ENCODE results near the gene PYGO2. TPM values are rescaled to one million over a fixed set of nuclear protein-coding genes. Genes with fewer than 3 reads are reported as not detected.

The PYGO2 gene
- 20.7 to 25.5 TPM (median 24.0 TPM) in 5 replicates for total RNA-seq (2022; extraction: Qiagen RNA extraction)

GRCh38 chr1:154961207-154962155 lies at the start of gene PYGO2:
Gene PYGO2, minus strand, starts transcription at chr1:154961782. Its CDS starts 206 bp downstream, at chr1:154961576.

GRCh38 chr1:155002464-155003226 lies 41.1 kb upstream of the PYGO2 start, which contains the start of gene ZBTB7B:
Gene ZBTB7B, plus strand, starts transcription at chr1:155002802. Its CDS starts 11,859 bp downstream, at chr1:155014661.

GRCh38 chr1:154993572-154994268 lies 32.1 kb upstream of the PYGO2 start, which contains the start of gene LENEP:
Gene LENEP, plus strand, starts transcription at chr1:154993586. Its CDS starts 22 bp downstream, at chr1:154993608.

GRCh38 chr1:154982897-154983648 lies 21.5 kb upstream of the PYGO2 start, which contains the start of gene FLAD1:
Gene FLAD1, plus strand, starts transcription at chr1:154983344. Its CDS starts 351 bp downstream, at chr1:154983695.

GRCh38 chr1:154974102-154974807 lies 12.7 kb upstream of the PYGO2 start, which contains the start of gene CKS1B:
Gene CKS1B, plus strand, starts transcription at chr1:154974681. Its CDS starts 65 bp downstream, at chr1:154974746.

GRCh38 chr1:154970631-154971340 lies 9.2 kb upstream of the PYGO2 start, which contains the start of gene SHC1:
Gene SHC1, minus strand, starts transcription at chr1:154970747. Its CDS starts 221 bp downstream, at chr1:154970526.

GRCh38 chr1:154955718-154956543 lies 5.7 kb downstream of the PYGO2 start, which contains the start of gene PBXIP1:
Gene PBXIP1, minus strand, starts transcription at chr1:154956099. Its CDS starts 2,378 bp downstream, at chr1:154953721.

GRCh38 chr1:154936555-154937084 lies 25.0 kb downstream of the PYGO2 start, which contains the start of gene PMVK:
Gene PMVK, minus strand, starts transcription at chr1:154936719. Its CDS starts 34 bp downstream, at chr1:154936685.

Other genes starting within 250 kb of the PYGO2 start
- 0.02 to 0.10 TPM (median 0.06 TPM) in 5 replicates for gene KCNN3, start 91.5 kb downstream of the PYGO2 start, total RNA-seq (2022; extraction: Qiagen RNA extraction)
- 39.3 to 49.1 TPM (median 42.6 TPM) in 5 replicates for gene PMVK, start 25.1 kb downstream of the PYGO2 start, total RNA-seq (2022; extraction: Qiagen RNA extraction)
- 13.5 to 16.4 TPM (median 15.2 TPM) in 5 replicates for gene PBXIP1, start 5.7 kb downstream of the PYGO2 start, total RNA-seq (2022; extraction: Qiagen RNA extraction)
- 128 to 159 TPM (median 156 TPM) in 5 replicates for gene SHC1, start 9.0 kb upstream of the PYGO2 start, total RNA-seq (2022; extraction: Qiagen RNA extraction)
- 329 to 371 TPM (median 349 TPM) in 5 replicates for gene CKS1B, start 12.9 kb upstream of the PYGO2 start, total RNA-seq (2022; extraction: Qiagen RNA extraction)
- gene FLAD1, start 21.6 kb upstream of the PYGO2 start, total RNA-seq (2022; extraction: Qiagen RNA extraction) = 37.8 to 47.0 TPM (median 44.5 TPM) in 5 replicates
- gene LENEP, start 31.8 kb upstream of the PYGO2 start, total RNA-seq (2022; extraction: Qiagen RNA extraction) = not detected in 5 replicates
- gene ZBTB7B, start 41.0 kb upstream of the PYGO2 start, total RNA-seq (2022; extraction: Qiagen RNA extraction) = 18.2 to 32.3 TPM (median 30.4 TPM) in 5 replicates
- 0.35 to 0.57 TPM (median 0.46 TPM) in 5 replicates for gene DCST2, start 72.0 kb upstream of the PYGO2 start, total RNA-seq (2022; extraction: Qiagen RNA extraction)
- gene DCST1, start 72.0 kb upstream of the PYGO2 start, total RNA-seq (2022; extraction: Qiagen RNA extraction) = 0.07 to 0.08 TPM in 2 of 5 replicates, not detected in the others
- gene ADAM15, start 89.5 kb upstream of the PYGO2 start, total RNA-seq (2022; extraction: Qiagen RNA extraction) = 52.7 to 90.3 TPM (median 81.7 TPM) in 5 replicates
- 7.4 to 9.9 TPM (median 8.7 TPM) in 5 replicates for gene EFNA4, start 102.0 kb upstream of the PYGO2 start, total RNA-seq (2022; extraction: Qiagen RNA extraction)
- gene EFNA3, start 117.1 kb upstream of the PYGO2 start, total RNA-seq (2022; extraction: Qiagen RNA extraction) = 3.4 to 5.1 TPM (median 4.7 TPM) in 5 replicates
- 32.8 to 53.9 TPM (median 38.3 TPM) in 5 replicates for gene EFNA1, start 166.1 kb upstream of the PYGO2 start, total RNA-seq (2022; extraction: Qiagen RNA extraction)
- 29.3 to 36.5 TPM (median 34.8 TPM) in 5 replicates for gene SLC50A1, start 174.1 kb upstream of the PYGO2 start, total RNA-seq (2022; extraction: Qiagen RNA extraction)
- 73.6 to 114 TPM (median 112 TPM) in 5 replicates for gene DPM3, start 178.7 kb upstream of the PYGO2 start, total RNA-seq (2022; extraction: Qiagen RNA extraction)
- gene KRTCAP2, start 211.5 kb upstream of the PYGO2 start, total RNA-seq (2022; extraction: Qiagen RNA extraction) = 220 to 279 TPM (median 243 TPM) in 5 replicates
- gene TRIM46, start 212.1 kb upstream of the PYGO2 start, total RNA-seq (2022; extraction: Qiagen RNA extraction) = 1.4 to 2.5 TPM (median 2.1 TPM) in 5 replicates
- 6.6 to 10.6 TPM (median 9.6 TPM) in 5 replicates for gene THBS3, start 246.1 kb upstream of the PYGO2 start, total RNA-seq (2022; extraction: Qiagen RNA extraction)
- 64.0 to 78.2 TPM (median 76.5 TPM) in 5 replicates for gene MTX1, start 246.9 kb upstream of the PYGO2 start, total RNA-seq (2022; extraction: Qiagen RNA extraction)